Stimulated activated CD8-positive, alpha-beta memory T cell treated with anti-CD3 and anti-CD28 coated beads, Interleukin-15, amount 100 ng/mL, for 24 hours (primary cell): ENCODE data around the gene FCF1.

Source experiments
- DNase-seq: peaks from one replicate; pipeline ENCODE4 v3.0.0-alpha.2; 2020; ENCODE audit warnings: low read depth

Gene FCF1

GRCh38 chr14:74765721-74766120 lies 52.8 kb downstream of the FCF1 start:
- DNase-seq, result no peak

GRCh38 chr14:74771399-74771798 lies 58.5 kb downstream of the FCF1 start:
- DNase-seq, result no peak

DNA sequence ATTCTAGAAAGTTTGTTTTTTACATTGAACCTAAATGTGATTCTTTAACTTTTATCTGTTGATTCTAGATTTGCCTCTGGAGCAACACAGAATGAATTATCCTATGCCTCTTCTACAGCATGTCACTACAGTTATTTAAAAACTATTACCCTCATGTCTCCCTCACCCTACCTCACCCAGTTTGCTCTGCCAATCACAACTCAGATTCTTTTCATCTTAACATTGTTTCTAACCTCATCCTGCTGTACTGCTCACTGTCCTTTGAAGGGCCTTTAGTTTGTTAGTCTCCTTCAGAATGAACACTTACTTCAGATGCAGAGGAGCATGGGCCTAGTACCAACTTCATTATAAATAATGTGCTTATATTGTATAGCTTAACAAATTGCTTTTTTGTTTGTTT lies 71.7 kb downstream of the FCF1 start:
- DNase-seq, result no peak

DNA sequence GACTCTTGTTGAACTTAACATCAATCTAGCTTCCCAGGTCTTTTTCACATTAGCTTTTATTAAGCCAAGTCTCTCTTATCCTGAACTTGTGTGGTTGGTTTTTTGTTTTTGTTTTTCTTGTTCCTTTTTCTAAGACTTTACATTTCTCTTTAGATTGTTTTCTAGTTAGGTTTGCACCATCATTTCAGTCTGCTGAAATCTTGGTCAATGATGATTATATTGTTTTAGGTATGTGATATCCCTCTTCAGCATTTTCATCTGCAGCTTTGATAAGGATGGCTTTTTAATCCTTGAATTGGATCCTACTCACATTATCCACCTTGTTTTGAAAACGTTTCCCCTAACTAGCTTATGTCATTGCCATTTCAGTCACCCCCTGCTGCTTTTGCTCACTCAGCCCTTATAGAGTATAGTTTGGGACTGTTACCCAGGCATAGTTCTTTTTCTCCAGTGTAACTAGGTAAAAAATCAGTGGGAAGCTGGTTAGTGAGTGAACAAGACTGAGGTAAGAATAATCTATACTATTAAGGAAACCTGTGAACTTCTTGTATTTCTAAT lies 72.2 kb downstream of the FCF1 start:
- DNase-seq, result no peak

DNA sequence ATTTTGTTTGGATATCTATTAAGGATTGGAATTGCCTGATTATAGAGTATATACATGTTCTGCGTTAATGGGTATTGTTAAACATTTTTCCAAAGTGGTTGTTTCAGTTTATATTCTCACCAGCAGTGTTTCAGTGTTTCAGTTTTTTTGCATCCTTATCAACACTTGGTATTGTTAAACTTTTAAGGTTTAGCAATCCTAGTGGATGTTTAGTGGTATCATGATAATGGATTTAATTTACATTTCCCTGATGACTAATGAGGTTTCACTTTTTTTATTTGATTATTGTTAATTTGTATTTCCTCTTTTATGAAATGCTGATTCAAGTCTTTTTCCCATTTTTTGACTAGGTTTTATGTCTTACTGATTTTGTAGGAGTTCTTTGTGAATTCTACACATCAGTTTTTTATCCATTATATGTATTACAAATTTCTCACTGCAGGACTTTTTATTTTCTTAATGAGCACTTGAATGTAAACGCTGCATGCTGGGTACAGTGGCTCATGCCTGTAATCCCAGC lies 73.9 kb downstream of the FCF1 start:
- no peak for DNase-seq
